Measurements from ENCODE around the gene SNF8.

The SNF8 gene

DNA sequence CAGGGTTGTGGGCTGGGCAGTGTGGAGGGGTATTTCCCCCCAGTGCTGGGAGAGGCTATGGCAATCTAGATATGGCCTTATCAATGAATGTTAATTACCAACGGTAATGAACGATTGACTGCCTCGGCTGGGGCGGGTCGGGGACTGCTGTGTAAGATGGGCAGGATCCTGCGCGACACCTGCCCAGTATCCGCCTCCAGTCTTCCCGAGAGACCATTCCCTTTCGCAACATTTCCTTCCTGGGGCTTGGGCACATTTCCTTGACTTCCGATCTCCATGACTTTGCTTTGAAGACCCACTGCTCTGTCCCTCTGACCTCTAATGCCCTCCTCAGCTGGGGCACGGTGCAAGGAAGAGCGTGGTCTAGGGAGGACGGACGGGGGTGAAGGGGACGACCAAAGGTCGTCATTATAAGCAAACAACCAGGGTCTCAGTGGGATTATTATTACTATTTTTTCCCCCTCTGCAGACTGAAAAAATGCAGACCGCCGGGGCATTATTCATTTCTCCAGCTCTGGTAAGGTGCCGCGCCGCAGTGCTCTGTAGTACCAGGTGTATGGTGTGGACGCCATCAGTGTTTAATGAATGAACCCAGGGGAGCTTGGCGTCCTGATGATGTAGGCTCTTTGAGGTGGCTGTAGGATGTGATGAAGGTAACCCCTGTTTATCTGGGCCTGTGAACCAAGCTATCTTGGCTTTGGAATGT lies 51.5 kb downstream of the SNF8 start:
- no peak for ATAC-seq
- TF ChIP-seq BACH2 (CRISPR knock-in tag; IDR thresholded peaks at IDR 0.05; ENCODE audit: borderline replicate concordance): no peak
- TF ChIP-seq POU6F1 (CRISPR knock-in tag; IDR thresholded peaks at IDR 0.05; ENCODE audit: borderline replicate concordance, low read depth): no peak
- TF ChIP-seq, protein P1, sequence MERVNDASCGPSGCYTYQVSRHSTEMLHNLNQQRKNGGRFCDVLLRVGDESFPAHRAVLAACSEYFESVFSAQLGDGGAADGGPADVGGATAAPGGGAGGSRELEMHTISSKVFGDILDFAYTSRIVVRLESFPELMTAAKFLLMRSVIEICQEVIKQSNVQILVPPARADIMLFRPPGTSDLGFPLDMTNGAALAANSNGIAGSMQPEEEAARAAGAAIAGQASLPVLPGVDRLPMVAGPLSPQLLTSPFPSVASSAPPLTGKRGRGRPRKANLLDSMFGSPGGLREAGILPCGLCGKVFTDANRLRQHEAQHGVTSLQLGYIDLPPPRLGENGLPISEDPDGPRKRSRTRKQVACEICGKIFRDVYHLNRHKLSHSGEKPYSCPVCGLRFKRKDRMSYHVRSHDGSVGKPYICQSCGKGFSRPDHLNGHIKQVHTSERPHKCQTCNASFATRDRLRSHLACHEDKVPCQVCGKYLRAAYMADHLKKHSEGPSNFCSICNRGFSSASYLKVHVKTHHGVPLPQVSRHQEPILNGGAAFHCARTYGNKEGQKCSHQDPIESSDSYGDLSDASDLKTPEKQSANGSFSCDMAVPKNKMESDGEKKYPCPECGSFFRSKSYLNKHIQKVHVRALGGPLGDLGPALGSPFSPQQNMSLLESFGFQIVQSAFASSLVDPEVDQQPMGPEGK (CRISPR knock-in tag; IDR thresholded peaks at IDR 0.05; ENCODE audit: borderline replicate concordance): no peak
- TF ChIP-seq SNAI2 (CRISPR knock-in tag; IDR thresholded peaks at IDR 0.05): no peak
- TF ChIP-seq TOX (CRISPR knock-in tag; IDR thresholded peaks at IDR 0.05; ENCODE audit: borderline replicate concordance): no peak
- no peak for TF ChIP-seq ISL1 (CRISPR knock-in tag; IDR thresholded peaks at IDR 0.05)
- TF ChIP-seq ZFP30 (CRISPR knock-in tag; IDR thresholded peaks at IDR 0.05): no peak
- no peak for TF ChIP-seq ZNF70 (CRISPR knock-in tag; IDR thresholded peaks at IDR 0.05)
- TF ChIP-seq CREB5 (CRISPR knock-in tag; IDR thresholded peaks at IDR 0.05; ENCODE audit: low read depth): no peak
- no peak for TF ChIP-seq PPARA (CRISPR knock-in tag; IDR thresholded peaks at IDR 0.05; ENCODE audit: borderline replicate concordance)
- no peak for TF ChIP-seq GLIS3 (CRISPR knock-in tag; IDR thresholded peaks at IDR 0.05)

- ATAC-seq: no peak
- TF ChIP-seq, protein P1 (CRISPR knock-in tag; IDR thresholded peaks at IDR 0.05; ENCODE audit: borderline replicate concordance): no peak
- no peak for TF ChIP-seq CSDC2 (CRISPR knock-in tag; IDR thresholded peaks at IDR 0.05)
- no peak for TF ChIP-seq OSR1 (CRISPR knock-in tag; IDR thresholded peaks at IDR 0.05)
- TF ChIP-seq TOX (CRISPR knock-in tag; IDR thresholded peaks at IDR 0.05; ENCODE audit: borderline replicate concordance): no peak
- no peak for TF ChIP-seq ZFP30 (CRISPR knock-in tag; IDR thresholded peaks at IDR 0.05)
- no peak for TF ChIP-seq TSHZ2 (CRISPR knock-in tag; IDR thresholded peaks at IDR 0.05)
- no peak for TF ChIP-seq RARB (CRISPR knock-in tag; IDR thresholded peaks at IDR 0.05)
- TF ChIP-seq GLIS3 (CRISPR knock-in tag; IDR thresholded peaks at IDR 0.05): no peak
- no peak for TF ChIP-seq POU6F1 (CRISPR knock-in tag; IDR thresholded peaks at IDR 0.05; ENCODE audit: borderline replicate concordance, low read depth)
- no peak for TF ChIP-seq BACH2 (CRISPR knock-in tag; IDR thresholded peaks at IDR 0.05; ENCODE audit: borderline replicate concordance)
- TF ChIP-seq ZNF565 (CRISPR knock-in tag; conservative IDR thresholded peaks at IDR 0.05; ENCODE audit: low read depth): no peak
- TF ChIP-seq ZC3H10 (CRISPR knock-in tag; IDR thresholded peaks at IDR 0.05): no peak
- no peak for TF ChIP-seq ESRRG (CRISPR knock-in tag; IDR thresholded peaks at IDR 0.05)
- no peak for TF ChIP-seq ZNF8 (CRISPR knock-in tag; IDR thresholded peaks at IDR 0.05)
- TF ChIP-seq ZNF70 (CRISPR knock-in tag; IDR thresholded peaks at IDR 0.05): no peak
- TF ChIP-seq TCF4 (CRISPR knock-in tag; IDR thresholded peaks at IDR 0.05; ENCODE audit: borderline replicate concordance): no peak
- TF ChIP-seq ZFP3 (CRISPR knock-in tag; IDR thresholded peaks at IDR 0.05): no peak
- no peak for TF ChIP-seq CREB5 (CRISPR knock-in tag; IDR thresholded peaks at IDR 0.05; ENCODE audit: low read depth)
- no peak for TF ChIP-seq PPARA (CRISPR knock-in tag; IDR thresholded peaks at IDR 0.05; ENCODE audit: borderline replicate concordance)
- no peak for TF ChIP-seq SNAI2 (CRISPR knock-in tag; IDR thresholded peaks at IDR 0.05)
Measured at GRCh38 chr17:48890086-48890485, 54.6 kb downstream of the SNF8 start.

Measured in SK-N-SH treated with all-trans-retinoic acid at 6 μM for 48 hours (cell line).